Cortex of kidney (tissue), 1 donor: Measurements from ENCODE around the gene IL6R.
"Not testable (repeated sequence)": the region's sequence is repeated elsewhere in the genome, so short reads cannot be mapped to it uniquely, and the experiment has no call there.

Source experiments
- DNase-seq: peaks from one replicate; lab custom pipeline; 2025; lab: John Stamatoyannopoulos, UW

Gene IL6R

DNA sequence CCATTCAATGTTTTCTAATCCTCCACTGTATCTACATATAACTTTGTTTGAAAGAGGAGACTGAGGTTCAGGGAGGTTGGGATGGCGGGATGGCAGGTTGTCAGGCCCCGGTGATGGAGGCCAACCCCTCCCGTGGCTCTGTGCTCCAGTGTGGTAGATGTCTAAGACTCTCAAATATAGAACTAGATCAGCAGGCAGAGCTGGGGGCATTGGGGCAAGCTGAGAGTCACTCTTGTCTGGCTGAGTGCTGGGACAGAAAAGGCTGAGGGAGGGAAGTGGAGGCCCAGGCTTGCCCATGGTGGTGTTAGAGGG, 1.7 kb downstream of the IL6R start:
- no peak for DNase-seq

DNA sequence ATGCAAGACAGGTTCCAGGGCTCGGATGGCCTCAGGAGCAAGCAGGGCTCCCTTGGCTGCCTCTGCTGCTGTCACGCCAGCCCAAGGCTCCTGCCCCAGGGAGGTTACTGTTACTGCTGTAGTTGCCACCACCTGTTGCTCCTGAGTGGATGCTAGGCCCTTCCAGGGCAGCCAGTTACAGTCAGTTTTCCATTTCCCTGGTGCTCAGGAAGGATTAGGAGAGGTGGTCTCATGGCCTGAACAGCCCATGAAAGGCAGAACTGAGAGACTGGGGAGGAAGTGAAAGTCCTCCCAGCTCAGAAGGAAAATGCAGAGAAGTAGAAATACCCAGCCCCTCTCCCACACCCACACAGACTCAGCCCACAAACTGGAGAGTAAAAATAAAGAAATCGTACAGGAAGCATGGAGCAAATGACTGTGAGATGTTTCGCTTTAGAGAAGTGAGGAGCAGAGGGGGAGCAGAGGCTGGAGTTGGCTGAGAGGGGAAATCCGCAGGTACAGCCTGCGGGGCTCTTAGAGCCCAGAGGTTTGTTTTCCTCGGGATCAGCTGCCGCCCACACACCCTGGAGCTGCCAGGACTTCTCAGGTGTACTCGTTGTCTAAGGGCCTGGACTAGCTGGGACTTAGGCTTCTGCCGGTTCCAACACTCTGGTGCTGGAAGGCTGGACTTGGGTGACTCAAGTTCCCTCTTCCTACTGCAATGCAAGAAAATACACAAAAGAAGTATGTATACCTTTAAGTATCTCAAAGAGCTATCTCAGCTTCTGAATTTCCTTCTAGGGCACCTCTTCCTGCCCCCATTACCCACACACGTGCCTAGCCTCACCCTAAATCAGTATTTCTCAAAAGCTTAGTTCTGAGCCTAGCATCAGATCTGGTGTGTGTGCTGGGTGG, 2.3 kb downstream of the IL6R start:
- no peak for DNase-seq

- DNase-seq = no peak
Measured at GRCh38 chr1:154408174-154408777, 3.1 kb downstream of the IL6R start.

DNA sequence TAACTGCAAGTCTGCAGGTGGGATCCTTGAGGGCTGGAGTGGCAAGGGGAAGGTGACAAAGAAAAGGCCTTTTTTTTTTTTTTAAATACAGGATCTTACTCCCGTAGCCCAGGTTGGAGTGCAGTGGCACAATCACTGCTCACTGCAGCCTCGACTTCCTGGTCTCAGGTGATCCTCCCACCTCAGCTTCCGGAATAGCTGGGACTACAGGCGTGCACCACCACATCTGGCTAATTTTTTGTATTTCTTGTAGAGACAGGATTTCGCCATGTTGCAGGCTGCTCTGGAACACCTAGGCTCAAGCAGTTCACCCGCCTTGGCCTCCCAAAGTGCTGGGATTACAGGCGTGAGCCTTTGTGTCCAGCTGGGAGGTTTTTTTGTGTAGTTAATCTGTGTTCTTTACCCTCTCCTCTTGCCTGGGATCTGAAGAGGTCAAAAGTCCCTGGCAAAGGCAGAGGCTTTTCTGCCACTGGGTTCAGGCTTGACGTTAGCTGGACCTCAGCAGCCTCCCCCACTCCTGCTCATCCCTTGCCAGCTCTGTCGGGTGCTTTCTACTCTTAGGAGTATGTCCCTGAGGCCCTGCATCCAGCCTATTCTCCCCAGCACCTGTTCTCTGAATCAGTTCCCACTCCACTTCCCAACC, 5.2 kb downstream of the IL6R start:
- DNase-seq = no peak

GRCh38 chr1:154411525-154411924, 6.4 kb downstream of the IL6R start:
- no peak for DNase-seq

GRCh38 chr1:154413177-154413783, 8.1 kb downstream of the IL6R start:
- no peak for DNase-seq

GRCh38 chr1:154414606-154415005, 9.5 kb downstream of the IL6R start:
- DNase-seq = no peak

- DNase-seq = no peak
Measured at GRCh38 chr1:154416471-154417337, 11.6 kb downstream of the IL6R start.

- no peak for DNase-seq
Measured at GRCh38 chr1:154417338-154417608, 12.1 kb downstream of the IL6R start.

GRCh38 chr1:154418062-154418921, 13.1 kb downstream of the IL6R start:
- no peak for DNase-seq

DNA sequence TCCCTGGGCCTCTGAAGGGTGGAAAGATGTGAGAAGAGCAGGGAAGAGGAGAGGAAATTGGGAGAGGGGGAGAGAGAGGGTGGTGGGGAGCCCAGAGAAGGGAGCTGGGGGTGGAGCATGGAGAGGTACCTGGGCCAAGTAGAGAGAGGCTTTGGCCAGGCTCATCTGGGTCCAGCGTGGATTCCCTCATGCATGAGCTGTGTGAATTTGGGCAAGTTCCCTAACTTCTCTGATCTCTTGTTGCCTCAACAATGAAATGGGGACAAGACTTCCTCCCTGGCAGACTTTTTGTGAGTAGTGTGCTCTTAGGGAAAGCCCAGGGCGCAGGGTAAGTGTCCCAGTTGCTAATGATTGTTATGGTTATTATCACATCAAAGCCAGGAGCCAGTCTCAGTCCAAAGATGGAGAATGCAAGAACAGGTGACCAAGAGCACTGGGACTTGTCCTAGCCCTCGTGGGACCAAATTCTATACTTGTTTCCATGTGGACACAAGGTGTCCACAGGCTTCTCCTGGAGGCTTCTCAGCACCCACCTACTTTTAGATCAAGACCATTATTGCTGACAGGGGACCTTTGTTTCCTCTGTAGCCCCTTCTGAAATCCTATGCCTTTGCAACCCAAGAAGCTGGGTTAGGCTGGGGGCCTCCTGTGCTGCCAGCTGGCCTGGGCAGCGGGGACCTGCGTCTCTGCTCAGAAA, 13.9 kb downstream of the IL6R start:
- DNase-seq = no peak

GRCh38 chr1:154419620-154420571, 14.8 kb downstream of the IL6R start:
- DNase-seq = no peak

DNA sequence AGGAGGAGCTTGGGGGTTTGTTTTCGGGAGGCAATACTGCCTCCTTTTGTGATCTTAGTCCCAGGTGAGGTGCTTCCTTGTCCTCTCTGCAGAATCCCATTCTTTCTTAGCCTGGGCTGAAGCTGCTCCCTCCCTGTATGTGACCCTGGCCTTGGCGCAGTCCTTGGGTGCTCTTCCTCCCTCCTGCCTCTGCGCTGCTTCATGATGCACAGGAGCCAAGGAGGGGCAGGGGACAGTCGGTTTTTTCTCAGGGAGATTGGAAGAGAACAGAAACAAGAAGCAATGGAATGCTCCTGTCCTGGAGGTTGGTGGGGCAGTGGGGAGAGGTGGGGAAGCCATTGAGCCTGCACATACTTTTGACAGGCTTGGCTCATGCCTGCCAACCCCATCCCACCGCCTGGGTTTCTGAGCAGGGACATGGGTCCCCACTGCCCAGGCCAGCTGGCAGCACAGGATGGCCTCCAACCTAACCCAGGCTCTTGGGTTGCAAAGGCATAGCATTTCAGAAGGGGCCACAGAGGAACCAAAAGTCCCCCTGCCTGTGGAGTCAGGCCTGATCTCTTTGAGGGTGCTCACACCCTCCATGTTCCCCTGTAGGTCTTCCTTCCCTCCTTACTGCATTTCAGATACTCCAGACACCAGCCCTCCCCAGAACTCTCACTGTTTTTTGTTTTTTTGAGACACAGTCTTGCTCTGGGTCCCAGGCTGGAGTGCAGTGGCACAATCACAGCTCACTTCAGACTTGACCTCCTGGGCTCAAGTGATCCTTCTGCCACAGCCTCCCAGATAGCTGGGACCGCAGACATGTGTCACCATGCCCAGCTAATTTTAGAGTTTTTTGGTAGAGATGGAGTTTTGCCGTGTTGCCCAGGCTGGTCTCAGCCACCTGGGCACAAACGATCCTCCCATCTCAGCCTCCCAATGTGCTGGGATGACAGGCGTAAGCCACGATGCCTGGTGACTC, 16.1 kb downstream of the IL6R start:
- no peak for DNase-seq

- not testable (repeated sequence) for DNase-seq
Measured at GRCh38 chr1:154422049-154422448, 16.9 kb downstream of the IL6R start.

DNA sequence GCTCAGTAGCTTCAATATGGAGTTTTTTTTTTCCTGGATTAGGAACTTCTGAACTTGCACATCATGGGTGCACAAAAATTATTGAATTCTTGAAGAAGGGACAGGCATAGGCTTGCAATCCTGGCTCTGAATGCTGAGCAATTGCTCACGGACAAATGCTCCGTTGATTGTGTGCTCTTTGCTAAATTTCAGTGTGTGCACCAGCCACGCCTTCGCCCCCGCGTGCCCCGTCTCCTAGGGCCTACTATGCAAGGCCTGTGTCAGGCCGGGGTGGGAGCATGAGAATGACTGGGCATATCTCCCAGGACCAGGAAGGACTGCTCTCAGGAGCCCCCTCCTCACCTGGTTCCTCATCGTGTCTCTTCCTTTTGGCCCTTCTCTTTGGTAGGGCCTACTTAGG, 17.4 kb downstream of the IL6R start:
- DNase-seq = no peak

DNA sequence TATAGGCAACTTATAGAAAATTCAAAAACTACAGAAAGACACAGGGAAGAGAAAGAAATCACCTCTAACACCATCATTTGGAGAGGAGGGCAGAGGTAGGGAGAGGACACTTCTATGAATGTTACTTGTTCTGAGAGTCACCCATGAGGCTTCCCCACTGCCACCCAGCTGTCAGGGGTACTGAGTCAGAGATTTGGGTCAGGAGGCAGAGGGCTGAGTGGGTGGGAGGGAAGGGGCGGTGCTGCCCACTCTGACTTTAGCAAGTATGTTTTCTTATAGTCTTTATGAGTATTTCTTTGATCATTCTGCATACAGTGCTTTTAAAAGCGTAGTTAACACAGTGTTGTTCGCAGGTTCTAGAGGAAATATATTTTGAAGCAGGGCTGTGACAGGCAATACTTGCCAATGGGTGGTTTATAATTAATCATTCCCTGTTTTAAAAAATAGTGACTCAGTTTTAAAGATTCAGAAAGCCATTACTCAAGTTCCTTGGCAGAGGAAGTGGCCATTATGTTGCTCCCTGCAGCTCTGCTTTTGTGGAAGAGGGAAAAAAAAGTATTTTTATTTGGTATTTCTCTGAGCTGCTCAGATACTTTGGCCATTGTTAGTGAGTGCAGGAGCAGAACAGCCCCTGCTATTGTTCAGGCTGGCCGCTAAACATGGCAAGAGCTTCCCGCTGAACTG, 18.3 kb downstream of the IL6R start:
- DNase-seq = no peak

GRCh38 chr1:154423988-154424326, 18.8 kb downstream of the IL6R start:
- DNase-seq = no peak

GRCh38 chr1:154425172-154425571, 20.0 kb downstream of the IL6R start:
- DNase-seq = no peak
